ENCODE measurements around the gene EEF2KMT. TPM values are rescaled to one million over a fixed set of nuclear protein-coding genes. Genes with fewer than 3 reads are reported as not detected.
"Not testable (repeated sequence)": the region's sequence is repeated elsewhere in the genome, so short reads cannot be mapped to it uniquely, and the experiment has no call there.

The EEF2KMT gene
- total and polyA plus RNA-seq, 7 donors: 8.2 to 22.2 (median 11.1) TPM

DNA sequence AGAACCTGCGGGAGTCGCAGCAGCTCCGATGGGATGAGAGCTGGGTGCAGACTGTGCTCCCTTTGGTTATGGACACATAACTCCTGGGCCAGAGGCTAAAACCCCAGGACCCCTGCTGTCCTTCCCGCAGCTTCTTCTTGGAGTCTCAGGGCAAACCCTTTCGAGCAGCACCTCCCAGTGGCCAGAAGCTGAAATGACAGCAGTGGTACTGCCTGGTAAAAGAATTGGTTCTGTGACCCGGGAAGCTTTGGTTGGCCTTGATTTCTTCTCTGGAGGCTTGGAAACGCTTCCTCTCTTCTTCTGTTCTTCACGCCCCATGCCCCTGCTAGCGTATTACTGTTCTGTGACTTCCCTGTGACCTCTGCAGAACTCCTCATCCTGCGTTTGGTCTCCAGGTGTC is 12.8 kb downstream of the EEF2KMT start:
- ATAC-seq; H3K4me3 ChIP-seq; H3K9me3 ChIP-seq; H3K27ac ChIP-seq; H3K4me1 ChIP-seq; H3K27me3 ChIP-seq (ENCODE audit: insufficient read depth in 3 of 3, low read length in 2 of 3); intact Hi-C loops (cut with DNase I): not testable (repeated sequence)
- WGBS, 3 donors: 63 to 70% (median 64%) methylated on average over 9 to 10 of the region's 10 CpGs
- DNase-seq: peak in 1 of 2 donors; percentile 38
- peaks cover 4 to 68% of the 10 kb centered on the region in 2 donors for H3K36me3 ChIP-seq (ENCODE audit: insufficient read depth in 1 of 2, low read depth in 1 of 2)
- TF ChIP-seq, protein P1, sequence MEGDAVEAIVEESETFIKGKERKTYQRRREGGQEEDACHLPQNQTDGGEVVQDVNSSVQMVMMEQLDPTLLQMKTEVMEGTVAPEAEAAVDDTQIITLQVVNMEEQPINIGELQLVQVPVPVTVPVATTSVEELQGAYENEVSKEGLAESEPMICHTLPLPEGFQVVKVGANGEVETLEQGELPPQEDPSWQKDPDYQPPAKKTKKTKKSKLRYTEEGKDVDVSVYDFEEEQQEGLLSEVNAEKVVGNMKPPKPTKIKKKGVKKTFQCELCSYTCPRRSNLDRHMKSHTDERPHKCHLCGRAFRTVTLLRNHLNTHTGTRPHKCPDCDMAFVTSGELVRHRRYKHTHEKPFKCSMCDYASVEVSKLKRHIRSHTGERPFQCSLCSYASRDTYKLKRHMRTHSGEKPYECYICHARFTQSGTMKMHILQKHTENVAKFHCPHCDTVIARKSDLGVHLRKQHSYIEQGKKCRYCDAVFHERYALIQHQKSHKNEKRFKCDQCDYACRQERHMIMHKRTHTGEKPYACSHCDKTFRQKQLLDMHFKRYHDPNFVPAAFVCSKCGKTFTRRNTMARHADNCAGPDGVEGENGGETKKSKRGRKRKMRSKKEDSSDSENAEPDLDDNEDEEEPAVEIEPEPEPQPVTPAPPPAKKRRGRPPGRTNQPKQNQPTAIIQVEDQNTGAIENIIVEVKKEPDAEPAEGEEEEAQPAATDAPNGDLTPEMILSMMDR (IDR thresholded peaks at IDR 0.05): peak; percentile 59

DNA sequence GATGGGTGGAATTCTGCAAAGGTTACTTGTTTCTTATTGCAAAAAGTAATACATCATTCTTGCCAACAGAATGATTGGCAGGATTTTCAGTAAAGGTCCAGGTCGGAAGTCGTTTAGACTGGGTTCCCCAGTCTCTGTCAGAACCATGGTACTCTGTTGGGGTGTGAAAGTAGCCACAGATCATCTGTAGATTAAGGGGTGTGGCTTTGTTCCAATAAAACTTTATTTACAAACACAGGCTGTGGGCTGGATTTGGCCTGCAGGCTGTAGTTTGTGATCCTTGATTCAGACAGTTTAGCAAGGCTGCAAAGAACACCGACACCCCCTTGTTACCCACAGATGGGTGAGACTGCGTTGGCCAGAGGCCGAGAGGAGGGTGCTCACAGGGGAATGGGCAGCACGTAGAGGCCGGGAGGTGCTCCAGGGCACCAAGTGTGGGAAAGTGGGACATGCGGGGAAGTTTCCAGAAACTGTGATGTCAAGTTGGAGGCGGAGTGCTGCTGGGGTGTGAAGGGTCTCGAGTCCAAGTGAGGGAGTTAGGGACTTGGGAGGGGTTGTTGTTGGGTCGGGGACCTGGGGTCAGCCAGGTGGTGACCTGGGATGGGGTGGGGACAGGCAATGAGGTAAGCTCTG is 13.4 kb downstream of the EEF2KMT start:
- H3K4me3 ChIP-seq; intact Hi-C loops (cut with DNase I); H3K27me3 ChIP-seq (ENCODE audit: insufficient read depth in 3 of 3, low read length in 2 of 3); H3K27ac ChIP-seq; H3K4me1 ChIP-seq; DNase-seq; ATAC-seq; H3K9me3 ChIP-seq: not testable (repeated sequence)
- H3K36me3 ChIP-seq (ENCODE audit: insufficient read depth in 1 of 2, low read depth in 1 of 2): peaks cover 0 to 68% of the 10 kb centered on the region in 2 donors
- 82 to 93% (median 84%) methylated on average over 10 to 11 of the region's 11 CpGs for WGBS, 3 donors

DNA sequence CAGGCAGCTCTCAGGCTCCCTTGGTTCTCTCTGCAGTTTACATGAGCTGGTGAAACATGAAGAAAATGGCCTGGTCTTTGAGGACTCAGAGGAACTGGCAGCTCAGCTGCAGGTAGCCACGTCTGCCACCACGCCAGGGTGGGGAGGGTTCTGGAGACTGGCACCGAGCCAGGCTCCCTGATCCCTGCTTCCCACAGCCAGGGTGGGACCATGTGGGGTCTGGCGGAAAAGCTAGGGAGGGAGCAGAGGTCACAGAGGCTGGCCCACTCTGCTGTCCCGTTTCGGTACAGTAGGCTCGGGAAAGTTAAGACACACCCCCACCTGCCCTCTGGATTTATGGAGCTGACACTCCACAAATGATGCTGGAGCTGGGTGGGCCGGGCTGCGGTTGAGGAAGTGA is 13.9 kb downstream of the EEF2KMT start:
- intact Hi-C loops (cut with DNase I); DNase-seq: not testable (repeated sequence)
- 87 to 91% (median 89%) methylated on average over 9 of the region's 9 CpGs for WGBS, 3 donors

GRCh38 chr16:5080996-5081395 is 16.6 kb downstream of the EEF2KMT start:
- H3K27ac ChIP-seq; ATAC-seq; DNase-seq; H3K27me3 ChIP-seq (ENCODE audit: insufficient read depth in 3 of 3, low read length in 2 of 3); H3K4me3 ChIP-seq; H3K9me3 ChIP-seq; H3K4me1 ChIP-seq; intact Hi-C loops (cut with DNase I): not testable (repeated sequence)
- WGBS, 3 donors: 73 to 80% (median 79%) methylated on average over 8 to 9 of the region's 9 CpGs
- peaks cover 0 to 83% of the 10 kb centered on the region in 2 donors for H3K36me3 ChIP-seq (ENCODE audit: insufficient read depth in 1 of 2, low read depth in 1 of 2)

More for the DNA sequence above, 13.9 kb downstream of the EEF2KMT start:
- not testable (repeated sequence) for H3K9me3 ChIP-seq; ATAC-seq; H3K4me1 ChIP-seq; H3K27ac ChIP-seq; H3K4me3 ChIP-seq; H3K27me3 ChIP-seq (ENCODE audit: insufficient read depth in 3 of 3, low read length in 2 of 3)
- H3K36me3 ChIP-seq (ENCODE audit: insufficient read depth in 1 of 2, low read depth in 1 of 2): peaks cover 0 to 70% of the 10 kb centered on the region in 2 donors

DNA sequence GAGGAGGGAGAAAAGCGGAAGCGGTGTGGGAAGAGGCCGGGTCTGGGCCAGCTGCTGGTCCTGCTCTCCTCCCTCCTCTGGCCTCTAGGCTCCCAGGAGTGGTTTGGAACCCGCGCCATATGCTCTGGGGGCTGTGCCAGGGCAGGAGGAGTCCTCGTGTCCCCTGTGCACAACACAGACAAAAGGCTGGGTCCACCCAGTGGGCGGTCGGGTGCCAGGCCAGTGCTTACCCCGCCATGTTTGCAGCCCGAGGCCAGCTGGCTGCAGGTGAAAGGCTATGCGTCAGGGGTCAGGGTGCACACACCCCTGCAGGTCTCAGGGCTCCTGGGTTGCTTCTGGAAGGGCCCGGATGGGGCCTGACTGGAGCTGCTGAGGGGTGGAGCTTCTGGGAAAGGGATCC is 17.1 kb downstream of the EEF2KMT start:
- ATAC-seq; H3K27ac ChIP-seq; H3K9me3 ChIP-seq; intact Hi-C loops (cut with DNase I); DNase-seq; H3K27me3 ChIP-seq (ENCODE audit: insufficient read depth in 3 of 3, low read length in 2 of 3); H3K4me3 ChIP-seq; H3K4me1 ChIP-seq: not testable (repeated sequence)
- peaks cover 0 to 86% of the 10 kb centered on the region in 2 donors for H3K36me3 ChIP-seq (ENCODE audit: insufficient read depth in 1 of 2, low read depth in 1 of 2)
- 84 to 91% (median 89%) methylated on average over 9 to 12 of the region's 12 CpGs for WGBS, 3 donors

GRCh38 chr16:5078626-5079025 is 19.0 kb downstream of the EEF2KMT start:
- Histone ChIP-seq H3K27me3 (ENCODE audit: insufficient read depth in 3 of 3, low read length in 2 of 3) (no peaks in the 10 kb centered on the region), H3K36me3 (ENCODE audit: insufficient read depth in 1 of 2, low read depth in 1 of 2) (peaks cover 0 to 94% of the 10 kb centered on the region in 2 donors), H3K27ac (no peak overlapping the region), H3K4me1 (no peaks in the 10 kb centered on the region), H3K9me3 (no peaks in the 10 kb centered on the region), H3K4me3 (no peak overlapping the region)
- DNase-seq (no peak), ATAC-seq (no peak)
- 87 to 96% (median 89%) methylated on average over 17 of the region's 17 CpGs for WGBS, 3 donors
- TF ChIP-seq, protein P1 (IDR thresholded peaks at IDR 0.05): no peak
- intact Hi-C loops (cut with DNase I): no loop called here
